HG03342 (cell line): ENCODE measurements around the gene TMEM61.
"Not testable (repeated sequence)": the region's sequence is repeated elsewhere in the genome, so short reads cannot be mapped to it uniquely, and the experiment has no call there.

ENCODE experiments used
- ATAC-seq: cut with Tn5 transposase; IDR thresholded peaks from one replicate; pipeline ENCODE4 v1.9.1; 2021; ENCODE audit warnings: mild to moderate bottlenecking, moderate library complexity; ENCODE audit not compliant: unreplicated experiment

TMEM61 gene

GRCh38 chr1:54959241-54959640 lies 21.2 kb upstream of the TMEM61 start:
- ATAC-seq: no peak

DNA sequence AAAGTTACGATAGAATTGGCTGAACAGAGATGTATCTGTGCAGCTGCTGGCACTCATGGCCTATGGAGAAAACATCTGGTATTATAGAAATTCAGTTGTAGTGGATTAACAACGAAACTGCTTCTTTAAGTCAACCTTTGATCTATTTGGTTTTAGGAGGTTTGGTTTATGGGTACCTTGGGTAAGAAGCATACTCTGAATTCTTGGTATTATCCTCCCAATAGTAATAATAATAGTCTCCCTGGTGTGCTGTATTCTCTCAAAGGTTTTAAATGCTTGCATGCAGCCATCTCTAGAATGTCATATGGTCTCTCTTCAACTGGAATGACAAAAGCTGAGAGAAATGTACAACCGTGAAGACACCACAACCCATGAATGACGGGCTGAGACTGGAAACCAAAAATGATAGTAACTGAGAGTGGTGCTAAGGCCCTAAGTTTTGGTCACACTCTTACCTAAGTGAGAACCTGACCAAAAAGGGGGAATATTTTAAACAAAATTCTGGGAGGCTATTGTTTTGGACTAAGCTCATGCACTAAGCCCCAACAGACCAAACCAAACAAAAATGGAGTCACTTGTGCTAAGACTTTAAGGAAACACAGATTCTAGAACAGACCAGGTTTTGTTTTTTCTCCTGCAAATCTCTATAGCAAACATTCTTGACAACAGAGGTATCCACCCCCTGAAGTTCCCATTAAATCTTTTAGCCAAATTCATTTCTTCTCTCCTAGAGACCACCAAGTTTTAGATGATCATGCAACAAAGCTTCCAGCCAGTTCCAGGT lies 17.6 kb upstream of the TMEM61 start:
- no peak for ATAC-seq

GRCh38 chr1:54963829-54964228 lies 16.6 kb upstream of the TMEM61 start:
- not testable (repeated sequence) for ATAC-seq

GRCh38 chr1:54965624-54966340 lies 14.6 kb upstream of the TMEM61 start:
- peak; percentile 96 for ATAC-seq

DNA sequence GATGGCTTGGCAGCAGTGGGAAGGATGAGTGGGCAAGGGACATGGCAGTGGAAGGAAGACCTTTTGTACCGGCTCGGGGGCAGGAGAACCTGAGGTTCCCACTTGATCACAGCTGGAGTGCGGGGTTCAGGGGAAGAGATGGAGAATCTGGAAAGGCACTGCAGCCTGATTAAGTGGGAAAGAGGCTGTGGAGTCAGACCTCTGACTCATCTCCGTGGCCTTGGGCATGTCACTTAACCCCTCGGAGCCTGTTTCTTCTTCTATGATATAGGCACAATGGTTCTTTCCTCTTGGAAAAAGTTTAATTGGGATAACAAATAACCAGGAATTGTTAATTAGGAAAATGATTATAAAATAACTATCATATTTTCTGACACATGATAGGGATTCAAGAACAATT lies 13.1 kb upstream of the TMEM61 start:
- no peak for ATAC-seq

GRCh38 chr1:54968551-54968950 lies 11.9 kb upstream of the TMEM61 start:
- ATAC-seq: no peak

GRCh38 chr1:54969879-54970278 lies 10.5 kb upstream of the TMEM61 start:
- no peak for ATAC-seq

- no peak for ATAC-seq
Measured at GRCh38 chr1:54970901-54971300, 9.5 kb upstream of the TMEM61 start.

DNA sequence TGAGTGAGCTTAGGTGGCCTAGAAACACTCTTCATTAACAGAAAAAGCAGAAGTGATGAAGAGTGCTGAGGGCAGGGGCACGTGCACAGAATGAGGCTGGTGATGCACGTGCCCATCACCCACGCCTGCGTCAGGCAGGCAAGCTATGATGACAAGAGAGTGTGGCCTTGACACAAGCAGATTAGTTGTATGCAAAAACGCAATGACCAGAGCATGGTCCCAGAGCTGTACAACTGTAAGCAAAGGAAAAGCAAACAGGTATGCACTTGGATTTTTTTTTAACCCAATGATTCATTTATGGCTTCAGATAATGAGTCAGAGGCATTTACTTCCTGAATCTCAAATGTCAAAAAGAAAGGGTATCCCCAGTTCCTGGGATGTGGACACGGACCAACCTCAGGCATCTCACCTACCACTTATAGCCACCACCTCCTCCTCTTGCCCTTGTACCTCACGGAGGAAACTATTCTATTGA lies 9.1 kb upstream of the TMEM61 start:
- peak; percentile 86 for ATAC-seq

- ATAC-seq: no peak
Measured at GRCh38 chr1:54972436-54972835, 8.0 kb upstream of the TMEM61 start.

- ATAC-seq: no peak
Measured at GRCh38 chr1:54973205-54973921, 7.1 kb upstream of the TMEM61 start.

DNA sequence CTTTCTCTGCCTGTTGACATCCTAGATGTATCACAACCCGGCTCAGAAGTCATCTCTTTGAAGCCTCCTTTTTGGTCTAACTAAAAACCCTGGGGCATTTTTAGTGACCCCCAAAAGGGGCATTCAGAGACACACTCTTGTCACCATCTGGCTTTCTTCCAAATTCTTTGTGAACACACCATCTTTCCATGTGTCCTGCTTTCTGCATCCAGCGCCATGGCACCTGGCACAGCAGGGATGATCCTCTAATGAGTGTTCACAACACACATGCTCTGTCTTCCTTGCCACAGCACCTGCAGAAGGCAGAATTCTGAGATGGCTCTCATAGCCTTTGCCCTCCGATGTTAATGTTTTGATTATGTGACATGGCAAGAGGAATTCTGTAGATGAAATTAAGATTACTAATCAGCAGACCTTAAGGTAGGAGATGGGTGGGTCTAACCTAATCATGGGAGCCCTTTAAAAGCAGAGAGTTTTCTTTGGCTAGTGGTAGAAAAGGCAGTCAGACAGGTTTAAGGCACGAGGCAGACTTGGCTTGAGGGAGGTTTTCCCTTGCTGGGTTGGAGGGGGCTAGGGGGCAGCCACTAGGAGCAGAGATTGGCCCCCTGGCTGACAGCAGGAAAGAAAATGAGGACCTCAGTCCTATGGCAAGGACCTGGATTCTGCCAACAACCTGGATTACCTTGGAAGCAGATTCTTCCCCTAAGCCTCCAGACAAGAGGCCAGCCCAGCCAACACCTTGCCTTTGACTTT lies 4.9 kb upstream of the TMEM61 start:
- no peak for ATAC-seq

DNA sequence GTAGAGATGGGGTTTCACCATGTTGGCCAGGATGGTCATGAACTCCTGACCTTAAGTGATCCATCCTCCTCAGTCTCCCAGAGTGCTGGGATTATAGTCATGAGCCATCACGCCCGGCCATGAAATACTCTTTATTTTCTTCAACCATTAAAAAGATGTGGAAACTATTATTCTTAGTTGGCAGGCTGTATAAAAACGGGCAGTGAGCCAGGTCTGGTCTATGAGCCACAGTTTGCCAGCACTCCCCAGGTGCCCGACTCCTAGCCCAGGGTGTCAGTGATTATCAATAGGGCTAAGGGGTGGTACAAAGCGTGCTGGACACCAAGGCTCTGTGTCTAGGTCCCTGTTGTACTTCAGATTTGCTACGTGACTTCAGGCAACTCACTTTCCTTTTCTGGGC lies 3.7 kb upstream of the TMEM61 start:
- ATAC-seq: no peak

- ATAC-seq: no peak
Measured at GRCh38 chr1:54977533-54978297, 2.7 kb upstream of the TMEM61 start.

DNA sequence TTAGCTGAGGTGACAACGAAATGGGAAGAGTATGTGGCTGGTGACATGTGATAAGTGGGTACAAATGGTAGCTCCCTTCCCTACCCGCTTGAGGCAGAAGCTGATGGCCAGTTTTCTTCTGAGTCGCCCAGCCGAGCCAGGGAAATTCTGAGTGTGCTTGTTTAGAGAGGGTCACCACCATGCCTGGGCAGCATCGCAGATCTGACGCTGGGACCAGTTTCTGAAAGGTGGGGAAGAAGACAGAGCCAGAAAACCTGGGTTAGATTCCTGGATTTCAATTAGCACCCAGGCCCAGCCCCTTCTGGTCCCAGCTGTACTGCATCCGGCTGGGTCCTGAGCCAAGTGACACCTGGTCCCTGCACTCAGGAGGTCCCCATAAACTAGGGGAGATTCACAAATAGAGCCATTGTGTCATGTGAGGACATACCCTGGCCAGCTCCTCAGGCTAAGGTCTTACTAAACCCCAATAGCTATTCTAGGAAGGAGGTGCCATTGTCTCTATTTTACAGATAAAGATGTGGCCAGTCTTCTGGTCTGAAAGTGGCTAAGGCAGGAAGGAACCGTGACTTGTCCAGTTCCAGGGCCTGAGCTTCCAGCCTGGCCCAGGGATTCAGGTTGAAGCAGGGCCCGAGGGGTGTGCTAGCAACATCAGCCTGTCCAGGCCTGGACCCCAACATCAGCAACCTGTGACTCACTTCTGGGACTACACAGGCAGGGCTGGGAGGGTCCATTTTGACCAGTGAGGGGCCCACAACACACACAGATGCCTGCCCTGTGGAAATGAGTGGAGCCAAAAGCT lies 1.7 kb upstream of the TMEM61 start:
- ATAC-seq: no peak

GRCh38 chr1:54979327-54979891 lies 1.0 kb upstream of the TMEM61 start:
- no peak for ATAC-seq

DNA sequence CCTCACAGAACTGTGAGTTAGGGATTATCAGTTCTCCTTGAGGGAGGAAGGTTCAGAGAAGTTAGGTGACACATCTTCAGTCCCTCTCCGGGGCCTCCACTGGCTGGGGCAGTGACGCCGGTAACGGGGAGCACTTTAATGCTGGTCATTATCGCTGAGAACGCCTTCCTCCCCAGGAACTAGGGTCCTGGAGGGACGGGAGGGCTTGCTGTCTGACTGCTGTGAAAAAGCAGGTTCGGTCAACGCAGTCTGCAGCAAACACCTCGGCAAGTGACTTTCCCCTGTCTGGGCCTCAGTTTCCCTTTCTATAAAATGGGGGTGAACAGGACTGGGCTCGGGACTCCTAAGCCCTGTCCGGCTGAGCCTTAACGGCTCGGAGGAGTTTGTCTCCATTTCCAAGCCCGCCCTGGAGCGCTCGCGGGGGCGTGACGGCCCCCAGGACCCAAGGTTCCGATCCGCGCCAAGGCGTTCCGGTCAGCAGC lies 341 bp upstream of the TMEM61 start:
- no peak for ATAC-seq

GRCh38 chr1:54981466-54981865 lies 1.0 kb downstream of the TMEM61 start:
- ATAC-seq: no peak

GRCh38 chr1:54982739-54983138 lies 2.3 kb downstream of the TMEM61 start:
- no peak for ATAC-seq
